Measurements from ENCODE around the gene TMEM132D. TPM values are rescaled to one million over a fixed set of nuclear protein-coding genes. Genes with fewer than 3 reads are reported as not detected.

TMEM132D gene
- total RNA-seq, 1 experiment from 2014 or later: not detected

DNA sequence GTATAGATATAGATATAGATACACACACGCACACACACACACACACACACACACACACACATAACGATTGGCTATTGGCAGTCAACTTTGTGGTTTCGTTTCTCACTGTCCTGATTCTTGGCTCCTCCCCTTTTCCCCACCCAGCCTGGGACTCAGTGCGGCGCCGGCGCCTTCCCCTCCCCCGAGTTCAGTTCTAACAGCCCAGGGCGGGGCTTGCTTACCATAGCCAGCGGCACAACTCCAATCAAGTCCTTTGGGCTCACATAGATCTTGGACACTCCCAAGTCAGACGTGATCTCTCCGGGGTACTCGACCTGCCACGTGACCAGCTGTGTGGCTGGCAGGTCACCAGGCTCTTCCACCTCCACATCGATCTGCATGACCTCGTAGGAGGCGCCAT lies 566.4 kb downstream of the TMEM132D start:
- DNase-seq (ENCODE audit: low spot score): no peak
- no peaks in the 10 kb centered on the region for H3K36me3 ChIP-seq (ENCODE audit: insufficient read depth, low read length, poor library complexity, severe bottlenecking)
- intact Hi-C loops (cut with micrococcal nuclease; ENCODE audit: unreplicated experiment): no loop called here
- BruUV-seq (replicated peaks): no TSS peak
- no peaks in the 10 kb centered on the region for H3K4me1 ChIP-seq (ENCODE audit: insufficient read depth, low read length, poor library complexity, severe bottlenecking)
- H3K27me3 ChIP-seq (replicated peaks; ENCODE audit: insufficient read depth, low read depth, low read length, poor library complexity): no peaks in the 10 kb centered on the region
- CTCF ChIA-PET: no interaction called here
- H3K9me3 ChIP-seq (ENCODE audit: low read depth, low read length, poor library complexity, severe bottlenecking): peaks cover 16% of the 10 kb centered on the region
- no peak overlapping the region for H3K4me3 ChIP-seq (ENCODE audit: low read depth, low read length, poor library complexity, severe bottlenecking)
- TF ChIP-seq, protein P1, sequence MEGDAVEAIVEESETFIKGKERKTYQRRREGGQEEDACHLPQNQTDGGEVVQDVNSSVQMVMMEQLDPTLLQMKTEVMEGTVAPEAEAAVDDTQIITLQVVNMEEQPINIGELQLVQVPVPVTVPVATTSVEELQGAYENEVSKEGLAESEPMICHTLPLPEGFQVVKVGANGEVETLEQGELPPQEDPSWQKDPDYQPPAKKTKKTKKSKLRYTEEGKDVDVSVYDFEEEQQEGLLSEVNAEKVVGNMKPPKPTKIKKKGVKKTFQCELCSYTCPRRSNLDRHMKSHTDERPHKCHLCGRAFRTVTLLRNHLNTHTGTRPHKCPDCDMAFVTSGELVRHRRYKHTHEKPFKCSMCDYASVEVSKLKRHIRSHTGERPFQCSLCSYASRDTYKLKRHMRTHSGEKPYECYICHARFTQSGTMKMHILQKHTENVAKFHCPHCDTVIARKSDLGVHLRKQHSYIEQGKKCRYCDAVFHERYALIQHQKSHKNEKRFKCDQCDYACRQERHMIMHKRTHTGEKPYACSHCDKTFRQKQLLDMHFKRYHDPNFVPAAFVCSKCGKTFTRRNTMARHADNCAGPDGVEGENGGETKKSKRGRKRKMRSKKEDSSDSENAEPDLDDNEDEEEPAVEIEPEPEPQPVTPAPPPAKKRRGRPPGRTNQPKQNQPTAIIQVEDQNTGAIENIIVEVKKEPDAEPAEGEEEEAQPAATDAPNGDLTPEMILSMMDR (conservative IDR thresholded peaks at IDR 0.05; ENCODE audit: low read depth, low read length): no peak
- no peak for TF ChIP-seq EZH2 (IDR thresholded peaks at IDR 0.05; ENCODE audit: borderline replicate concordance, low read depth, low read length, poor library complexity, severe bottlenecking)
- POLR2A ChIA-PET (ENCODE audit: low non-redundant PET): no interaction called here
- H3K27ac ChIP-seq (ENCODE audit: low read depth, low read length, poor library complexity, severe bottlenecking): no peak overlapping the region

DNA sequence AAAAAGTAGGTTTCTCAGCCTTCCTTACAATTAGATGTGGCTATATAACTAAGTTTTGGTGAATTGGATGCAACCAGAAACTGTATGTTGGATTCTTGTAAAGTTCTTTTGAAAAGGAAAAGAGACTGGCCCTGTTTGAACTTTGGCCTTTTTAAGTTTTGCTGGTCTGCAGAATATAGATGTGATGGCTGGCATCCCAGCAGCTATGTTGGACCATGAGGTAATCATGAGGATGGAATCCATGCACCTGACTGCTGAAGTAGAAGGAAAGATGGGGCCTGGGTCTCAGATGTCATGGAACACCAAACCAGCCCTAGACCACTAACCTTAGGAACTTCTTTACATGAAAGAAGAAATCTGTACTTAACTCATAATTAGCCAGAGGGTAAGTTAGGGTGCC lies 568.1 kb downstream of the TMEM132D start:
- ChIA-PET POLR2A (ENCODE audit: low non-redundant PET) (no interaction called here), CTCF (no interaction called here)
- BruUV-seq (replicated peaks): no TSS peak
- no peak for TF ChIP-seq EZH2 (IDR thresholded peaks at IDR 0.05; ENCODE audit: borderline replicate concordance, low read depth, low read length, poor library complexity, severe bottlenecking)
- TF ChIP-seq, protein P1 (conservative IDR thresholded peaks at IDR 0.05; ENCODE audit: low read depth, low read length): no peak
- Histone ChIP-seq H3K4me1 (ENCODE audit: insufficient read depth, low read length, poor library complexity, severe bottlenecking) (no peaks in the 10 kb centered on the region), H3K4me3 (ENCODE audit: low read depth, low read length, poor library complexity, severe bottlenecking) (no peak overlapping the region), H3K36me3 (ENCODE audit: insufficient read depth, low read length, poor library complexity, severe bottlenecking) (no peaks in the 10 kb centered on the region), H3K27ac (ENCODE audit: low read depth, low read length, poor library complexity, severe bottlenecking) (no peak overlapping the region), H3K27me3 (replicated peaks; ENCODE audit: insufficient read depth, low read depth, low read length, poor library complexity) (no peaks in the 10 kb centered on the region), H3K9me3 (ENCODE audit: low read depth, low read length, poor library complexity, severe bottlenecking) (peaks cover 15% of the 10 kb centered on the region)
- no peak for DNase-seq (ENCODE audit: low spot score)
- intact Hi-C loops (cut with micrococcal nuclease; ENCODE audit: unreplicated experiment): no loop called here

DNA sequence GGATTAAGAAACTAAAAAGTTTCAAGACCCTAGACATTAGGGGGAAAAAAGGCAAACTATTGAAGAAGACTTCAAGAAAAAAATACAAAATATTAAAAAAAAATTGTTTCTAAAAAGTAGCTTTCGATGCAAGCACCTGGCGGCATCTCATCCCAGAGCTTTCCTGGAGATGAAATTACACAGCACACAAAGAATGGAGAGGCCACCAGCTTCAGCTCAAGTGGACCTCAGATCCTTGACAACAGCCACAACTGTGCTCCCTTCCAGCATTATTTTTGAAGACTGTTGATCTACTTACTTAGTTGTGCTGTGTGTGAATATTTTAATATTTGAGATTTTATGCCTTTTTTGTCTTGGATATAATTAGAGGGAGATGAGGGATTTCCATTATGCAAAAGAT lies 571.5 kb downstream of the TMEM132D start:
- Histone ChIP-seq H3K4me3 (ENCODE audit: low read depth, low read length, poor library complexity, severe bottlenecking) (no peak overlapping the region), H3K27ac (ENCODE audit: low read depth, low read length, poor library complexity, severe bottlenecking) (no peak overlapping the region), H3K27me3 (replicated peaks; ENCODE audit: insufficient read depth, low read depth, low read length, poor library complexity) (no peaks in the 10 kb centered on the region), H3K9me3 (ENCODE audit: low read depth, low read length, poor library complexity, severe bottlenecking) (peaks cover 31% of the 10 kb centered on the region), H3K4me1 (ENCODE audit: insufficient read depth, low read length, poor library complexity, severe bottlenecking) (no peaks in the 10 kb centered on the region), H3K36me3 (ENCODE audit: insufficient read depth, low read length, poor library complexity, severe bottlenecking) (no peaks in the 10 kb centered on the region)
- intact Hi-C loops (cut with micrococcal nuclease; ENCODE audit: unreplicated experiment): no loop called here
- ChIA-PET POLR2A (ENCODE audit: low non-redundant PET) (no interaction called here), CTCF (no interaction called here)
- DNase-seq (ENCODE audit: low spot score): no peak
- TF ChIP-seq, protein P1 (conservative IDR thresholded peaks at IDR 0.05; ENCODE audit: low read depth, low read length): no peak
- TF ChIP-seq EZH2 (IDR thresholded peaks at IDR 0.05; ENCODE audit: borderline replicate concordance, low read depth, low read length, poor library complexity, severe bottlenecking): no peak
- no TSS peak for BruUV-seq (replicated peaks)
